Stimulated activated CD8-positive, alpha-beta memory T cell treated with anti-CD3 and anti-CD28 coated beads, Interleukin-15, amount 100 ng/mL, for 1 hour (primary cell): ENCODE data around the gene EEF1AKMT4.

Source experiments
- DNase-seq: peaks from one replicate; pipeline ENCODE4 v3.0.0-alpha.2; 2020; ENCODE audit warnings: low read depth

Gene EEF1AKMT4

GRCh38 chr3:184235381-184236032 is 14.0 kb upstream of the EEF1AKMT4 start:
- DNase-seq = no peak

GRCh38 chr3:184236033-184236410 is 13.4 kb upstream of the EEF1AKMT4 start:
- no peak for DNase-seq

GRCh38 chr3:184236636-184237035 is 12.8 kb upstream of the EEF1AKMT4 start:
- DNase-seq = no peak

- DNase-seq = no peak
Measured at GRCh38 chr3:184237211-184237610, 12.3 kb upstream of the EEF1AKMT4 start.

- DNase-seq = no peak
Measured at GRCh38 chr3:184237807-184238206, 11.7 kb upstream of the EEF1AKMT4 start.

GRCh38 chr3:184238246-184238818 is 11.1 kb upstream of the EEF1AKMT4 start:
- no peak for DNase-seq

- no peak for DNase-seq
Measured at GRCh38 chr3:184239221-184239620, 10.3 kb upstream of the EEF1AKMT4 start.

GRCh38 chr3:184239708-184240107 is 9.8 kb upstream of the EEF1AKMT4 start:
- no peak for DNase-seq

GRCh38 chr3:184240384-184241140 is 8.9 kb upstream of the EEF1AKMT4 start:
- no peak for DNase-seq

- DNase-seq = no peak
Measured at GRCh38 chr3:184241141-184241446, 8.4 kb upstream of the EEF1AKMT4 start.

GRCh38 chr3:184241447-184242296 is 7.8 kb upstream of the EEF1AKMT4 start:
- no peak for DNase-seq

GRCh38 chr3:184242297-184242685 is 7.2 kb upstream of the EEF1AKMT4 start:
- DNase-seq = no peak

- peak; percentile 77 for DNase-seq
Measured at GRCh38 chr3:184248454-184249411, 739 bp upstream of the EEF1AKMT4 start, which contains the start of gene ALG3. TSS of gene ALG3 (minus strand) at chr3:184248962. CDS start at chr3:184248940, 22 bp downstream.

GRCh38 chr3:184250167-184250828 is 826 bp downstream of the EEF1AKMT4 start:
- peak; percentile 82 for DNase-seq

- DNase-seq = no peak
Measured at GRCh38 chr3:184255291-184256039, 6.0 kb downstream of the EEF1AKMT4 start.

GRCh38 chr3:184257083-184257915 is 7.8 kb downstream of the EEF1AKMT4 start:
- no peak for DNase-seq

- DNase-seq = no peak
Measured at GRCh38 chr3:184258926-184259325, 9.5 kb downstream of the EEF1AKMT4 start.

- DNase-seq = no peak
Measured at GRCh38 chr3:184259396-184259877, 10.0 kb downstream of the EEF1AKMT4 start.
